Peyer's patch (tissue), 4 donors: ENCODE data around the gene ATXN2. TPM values are rescaled to one million over a fixed set of nuclear protein-coding genes. Genes with fewer than 3 reads are reported as not detected.
"Not testable (repeated sequence)": the region's sequence is repeated elsewhere in the genome, so short reads cannot be mapped to it uniquely, and the experiment has no call there.

Experiments used
- DNase-seq, 3 donors: peaks; one replicate each; pipeline ENCODE4 v3.0.0-alpha.2; 2017 to 2019
- H3K27ac ChIP-seq, 4 donors: fragments of 200-600 bp; sonication (generic); one replicate each; pipeline ENCODE4 v1.5.1; 2016 to 2019
- H3K27me3 ChIP-seq, 2 donors: fragments of 200-600 bp; sonication (generic); one replicate each; pipeline ENCODE4 v1.5.1; 2019
- H3K36me3 ChIP-seq, 3 donors: fragments of 200-600 bp; sonication (generic); one replicate each; pipeline ENCODE4 v1.5.1; 2016 to 2019
- H3K4me1 ChIP-seq, 4 donors: fragments of 200-600 bp; sonication (generic); one replicate each; pipeline ENCODE4 v1.5.1; 2016 to 2019
- H3K4me3 ChIP-seq, 4 donors: fragments of 200-600 bp; sonication (generic); 1 replicate in 3 of 4; 2 replicates in 1 of 4; pipeline ENCODE4 v1.5.1; 2016 to 2019; ENCODE audit warnings: mild to moderate bottlenecking in 1 of 4
- H3K9me3 ChIP-seq, 4 donors: fragments of 200-600 bp; sonication (generic); one replicate each; pipeline ENCODE4 v1.5.1; 2016 to 2019; ENCODE audit warnings: mild to moderate bottlenecking in 1 of 4
- CTCF ChIP-seq, 6 experiments: fragments of 450-650 bp in 4 of 6; fragments of 200-600 bp in 2 of 6; sonication (generic) in 1 of 6; IDR thresholded peaks; one replicate each; pipeline ENCODE4 v1.5.1; 2017 to 2019; ENCODE audit warnings: antibody characterized with exemption in 6 of 6, mild to moderate bottlenecking in 3 of 6, moderate library complexity in 1 of 6
- POLR2A ChIP-seq, 2 donors: fragments of 450-650 bp; IDR thresholded peaks; one replicate each; pipeline ENCODE4 v1.5.1; 2017; ENCODE audit warnings: antibody characterized with exemption in 2 of 2, mild to moderate bottlenecking in 2 of 2, moderate library complexity in 2 of 2
- total RNA-seq, 4 donors: library from RNA; depleted of rRNA; stranded (reverse); fragments of >200 nt; gene quantifications; one replicate each; pipeline ENCODE4 v1.1.0, GENCODE V29; 2016

Gene ATXN2
- total RNA-seq, 4 donors from 2014 or later: 35.9 to 111 (median 90.8) TPM

- no peaks in the 10 kb centered on the region for H3K27me3 ChIP-seq
- no peaks in the 10 kb centered on the region for H3K9me3 ChIP-seq
- no peak overlapping the region for H3K4me3 ChIP-seq
- H3K36me3 ChIP-seq: no peaks in the 10 kb centered on the region
- no peaks in the 10 kb centered on the region for H3K4me1 ChIP-seq
- DNase-seq: no peak
- no peak overlapping the region for H3K27ac ChIP-seq
- no peak for TF ChIP-seq CTCF (IDR thresholded peaks at IDR 0.05)
- no peak for TF ChIP-seq POLR2A (IDR thresholded peaks at IDR 0.05)
These were observed 12.1 kb downstream of the ATXN2 start for GRCh38 chr12:111586986-111587385.

DNA sequence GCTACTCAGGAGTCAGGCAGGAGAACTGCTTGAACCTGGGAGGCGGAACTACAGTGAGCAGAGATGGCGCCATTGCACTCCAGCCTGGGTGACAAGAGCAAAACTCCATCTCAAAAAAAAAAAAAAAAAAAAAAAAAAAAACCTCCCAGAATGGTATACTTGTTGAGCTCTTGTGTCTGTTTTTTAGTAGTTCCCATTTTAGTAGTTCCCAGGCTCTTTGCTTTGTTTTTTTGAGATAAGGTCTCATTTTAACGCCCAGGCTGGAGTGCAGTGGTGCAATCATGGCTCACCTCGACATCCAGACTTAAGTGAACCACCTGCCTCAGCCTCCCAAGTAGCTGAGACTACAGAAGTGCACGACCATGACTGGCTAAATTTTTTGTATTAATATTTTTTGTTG is 13.4 kb downstream of the ATXN2 start:
- Histone ChIP-seq H3K4me1 (no peaks in the 10 kb centered on the region), H3K4me3 (no peak overlapping the region), H3K27ac (no peak overlapping the region), H3K9me3 (no peaks in the 10 kb centered on the region), H3K36me3 (no peaks in the 10 kb centered on the region), H3K27me3 (no peaks in the 10 kb centered on the region)
- TF ChIP-seq POLR2A (IDR thresholded peaks at IDR 0.05) (no peak), CTCF (IDR thresholded peaks at IDR 0.05) (no peak)
- no peak for DNase-seq

GRCh38 chr12:111584959-111585358 is 14.2 kb downstream of the ATXN2 start:
- Histone ChIP-seq H3K9me3 (no peaks in the 10 kb centered on the region), H3K27me3 (no peaks in the 10 kb centered on the region), H3K4me1 (no peaks in the 10 kb centered on the region), H3K36me3 (no peaks in the 10 kb centered on the region), H3K27ac (peak overlapping the region in 1 of 4 donors; percentile 37), H3K4me3 (no peak overlapping the region)
- TF ChIP-seq CTCF (IDR thresholded peaks at IDR 0.05): no peak
- TF ChIP-seq POLR2A (IDR thresholded peaks at IDR 0.05): no peak
- no peak for DNase-seq

DNA sequence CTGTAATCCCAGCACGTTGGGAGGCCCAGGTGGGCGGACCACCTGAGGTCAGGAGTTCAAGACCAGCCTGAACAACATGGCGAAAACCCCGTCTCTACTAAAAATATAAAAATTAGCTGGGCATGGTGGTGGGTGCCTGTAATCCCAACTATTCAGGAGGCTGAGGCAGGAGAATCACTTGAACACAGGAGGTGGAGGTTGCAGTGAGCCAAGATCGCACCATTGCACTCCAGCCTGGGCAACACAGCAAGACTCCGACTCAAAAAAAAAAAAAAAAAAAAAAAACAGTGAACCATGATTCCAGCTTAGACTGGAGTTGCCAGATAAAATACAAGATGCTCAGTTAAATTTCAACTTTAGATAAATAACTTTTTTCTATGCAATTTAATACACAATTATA is 15.6 kb downstream of the ATXN2 start:
- not testable (repeated sequence) for H3K4me3 ChIP-seq, H3K4me1 ChIP-seq, DNase-seq, H3K27me3 ChIP-seq, H3K27ac ChIP-seq, H3K36me3 ChIP-seq, H3K9me3 ChIP-seq

DNA sequence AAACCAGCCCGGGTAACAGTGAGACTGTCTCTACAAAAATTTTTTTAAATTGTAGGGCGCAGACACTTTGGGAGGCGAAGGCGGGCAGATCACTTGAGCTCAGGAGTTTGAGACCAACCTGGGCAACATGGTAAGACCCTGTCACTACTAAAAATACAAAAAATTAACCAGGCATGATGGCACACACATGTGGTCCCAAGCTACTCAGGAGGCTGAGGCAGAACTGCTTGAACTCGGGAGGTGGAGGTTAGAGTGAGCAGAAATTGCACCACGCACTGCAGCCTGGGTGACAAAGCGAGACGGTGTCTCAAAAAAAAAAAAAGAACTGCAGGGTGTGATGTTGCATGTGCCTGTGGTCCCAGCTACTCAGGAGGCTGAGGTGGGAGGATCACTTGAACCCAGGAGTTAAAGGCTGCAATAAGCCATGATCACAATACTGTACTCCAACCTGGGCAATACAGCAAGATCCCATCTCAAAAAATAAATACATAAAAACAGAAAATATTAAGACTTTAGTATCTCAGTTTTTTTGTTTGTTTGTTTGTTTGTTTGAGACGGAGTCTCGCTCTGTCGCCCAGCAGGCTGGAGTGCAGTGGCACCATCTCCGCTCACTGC is 16.9 kb downstream of the ATXN2 start:
- Histone ChIP-seq H3K27ac (no peak overlapping the region), H3K4me3 (no peak overlapping the region), H3K36me3 (no peaks in the 10 kb centered on the region), H3K4me1 (peaks cover 0 to 10% (median 0%) of the 10 kb centered on the region in 4 donors), H3K9me3 (no peaks in the 10 kb centered on the region), H3K27me3 (no peaks in the 10 kb centered on the region)
- TF ChIP-seq POLR2A (IDR thresholded peaks at IDR 0.05): no peak
- no peak for TF ChIP-seq CTCF (IDR thresholded peaks at IDR 0.05)
- DNase-seq: no peak

DNA sequence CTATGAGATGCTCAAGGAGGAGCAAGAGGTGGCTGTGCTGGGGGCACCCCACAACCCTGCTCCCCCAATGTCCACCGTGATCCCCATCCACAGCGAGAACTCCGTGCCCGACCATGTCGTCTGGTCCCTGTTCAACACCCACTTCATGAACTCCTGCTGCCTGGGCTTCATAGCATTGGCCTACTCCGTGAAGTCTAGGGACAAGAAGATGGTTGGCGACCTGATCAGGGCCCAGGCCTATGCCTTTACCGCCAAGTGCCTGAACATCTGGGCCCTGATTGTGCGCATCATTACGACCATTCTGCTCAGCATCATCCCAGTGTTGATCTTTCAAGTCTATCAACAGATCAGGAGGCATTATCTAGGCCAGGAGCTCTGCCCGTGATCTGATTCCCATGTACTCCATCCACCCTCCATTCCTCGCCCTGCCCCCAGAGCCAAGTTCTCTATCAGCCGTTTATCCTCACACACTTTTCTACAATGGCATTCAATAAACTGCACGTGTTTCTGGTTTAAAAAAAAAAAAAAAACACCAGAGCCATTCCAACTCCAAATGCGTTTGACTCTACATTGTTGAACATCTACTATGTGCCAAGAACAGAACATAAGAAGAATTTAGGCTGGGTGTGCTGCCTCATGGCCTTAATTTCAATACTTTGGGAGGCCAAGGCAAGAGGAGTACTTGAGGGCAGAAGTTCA is 17.5 kb downstream of the ATXN2 start:
- no peak for DNase-seq
- Histone ChIP-seq H3K4me3 (no peak overlapping the region), H3K36me3 (no peaks in the 10 kb centered on the region), H3K27me3 (no peaks in the 10 kb centered on the region), H3K9me3 (no peaks in the 10 kb centered on the region), H3K4me1 (peaks cover 0 to 10% (median 0%) of the 10 kb centered on the region in 4 donors), H3K27ac (no peak overlapping the region)
- TF ChIP-seq CTCF (IDR thresholded peaks at IDR 0.05): no peak
- TF ChIP-seq POLR2A (IDR thresholded peaks at IDR 0.05): no peak
